ENCODE measurements around the gene SFMBT2.

The SFMBT2 gene

GRCh38 chr10:7119325-7120015, 291.4 kb downstream of the SFMBT2 start:
- peaks cover 30% of the 10 kb centered on the region for H3K27me3 ChIP-seq (ENCODE audit: low read depth, low read length)
- no peaks in the 10 kb centered on the region for H4K20me1 ChIP-seq (ENCODE audit: insufficient read depth, low read length)
- H3K4me2 ChIP-seq (ENCODE audit: low read length), result no peak overlapping the region
- no peak for TF ChIP-seq CTCF (IDR thresholded peaks at IDR 0.05; ENCODE audit: low read depth, low read length)
- TF ChIP-seq EZH2phosphoT487 (IDR thresholded peaks at IDR 0.05; ENCODE audit: low read depth), result no peak
- H3K27ac ChIP-seq (ENCODE audit: low read length), result no peak overlapping the region
- H3K79me2 ChIP-seq (ENCODE audit: low read length), result no peaks in the 10 kb centered on the region
- H3K36me3 ChIP-seq (replicated peaks; ENCODE audit: low read depth, low read length), result no peaks in the 10 kb centered on the region
- no peak overlapping the region for H3K4me3 ChIP-seq (ENCODE audit: low read length)
- peaks cover 6% of the 10 kb centered on the region; the same call in 1 of the 2 replicates for H3K4me1 ChIP-seq (ENCODE audit: low read length)
- H2AFZ ChIP-seq (ENCODE audit: low read depth, low read length), result no peak overlapping the region
- H3K9ac ChIP-seq (ENCODE audit: low read length), result no peak overlapping the region
- H3K9me3 ChIP-seq (ENCODE audit: insufficient read depth, low read length), result no peaks in the 10 kb centered on the region

- no peak for TF ChIP-seq EZH2phosphoT487 (IDR thresholded peaks at IDR 0.05; ENCODE audit: low read depth)
- TF ChIP-seq CTCF (IDR thresholded peaks at IDR 0.05; ENCODE audit: low read depth, low read length), result no peak
- H3K27me3 ChIP-seq (ENCODE audit: low read depth, low read length), result peaks cover 16% of the 10 kb centered on the region
- no peak overlapping the region for H3K27ac ChIP-seq (ENCODE audit: low read length)
- H3K79me2 ChIP-seq (ENCODE audit: low read length), result no peaks in the 10 kb centered on the region
- H3K4me2 ChIP-seq (ENCODE audit: low read length), result no peak overlapping the region
- H4K20me1 ChIP-seq (ENCODE audit: insufficient read depth, low read length), result no peaks in the 10 kb centered on the region
- peaks cover 6% of the 10 kb centered on the region; the same call in 1 of the 2 replicates for H3K4me1 ChIP-seq (ENCODE audit: low read length)
- H3K36me3 ChIP-seq (replicated peaks; ENCODE audit: low read depth, low read length), result no peaks in the 10 kb centered on the region
- H3K9me3 ChIP-seq (ENCODE audit: insufficient read depth, low read length), result no peaks in the 10 kb centered on the region
- no peak overlapping the region for H3K9ac ChIP-seq (ENCODE audit: low read length)
- no peak overlapping the region for H2AFZ ChIP-seq (ENCODE audit: low read depth, low read length)
- no peak overlapping the region for H3K4me3 ChIP-seq (ENCODE audit: low read length)
Measured at GRCh38 chr10:7117806-7118674, 292.8 kb downstream of the SFMBT2 start.

- Histone ChIP-seq H3K9me3 (ENCODE audit: insufficient read depth, low read length) (no peaks in the 10 kb centered on the region), H2AFZ (ENCODE audit: low read depth, low read length) (no peak overlapping the region), H3K79me2 (ENCODE audit: low read length) (no peaks in the 10 kb centered on the region), H4K20me1 (ENCODE audit: insufficient read depth, low read length) (no peaks in the 10 kb centered on the region), H3K27ac (ENCODE audit: low read length) (no peak overlapping the region), H3K9ac (ENCODE audit: low read length) (no peak overlapping the region), H3K4me3 (ENCODE audit: low read length) (no peak overlapping the region), H3K4me1 (ENCODE audit: low read length) (peaks cover 6% of the 10 kb centered on the region; the same call in 1 of the 2 replicates), H3K4me2 (ENCODE audit: low read length) (no peak overlapping the region), H3K27me3 (ENCODE audit: low read depth, low read length) (peaks cover 16% of the 10 kb centered on the region), H3K36me3 (replicated peaks; ENCODE audit: low read depth, low read length) (no peaks in the 10 kb centered on the region)
- no peak for TF ChIP-seq CTCF (IDR thresholded peaks at IDR 0.05; ENCODE audit: low read depth, low read length)
- no peak for TF ChIP-seq EZH2phosphoT487 (IDR thresholded peaks at IDR 0.05; ENCODE audit: low read depth)
Measured at GRCh38 chr10:7117177-7117799, 293.5 kb downstream of the SFMBT2 start.

- Histone ChIP-seq H2AFZ (ENCODE audit: low read depth, low read length) (no peak overlapping the region), H3K79me2 (ENCODE audit: low read length) (no peaks in the 10 kb centered on the region), H3K9ac (ENCODE audit: low read length) (no peak overlapping the region), H3K4me1 (ENCODE audit: low read length) (no peaks in the 10 kb centered on the region), H3K9me3 (ENCODE audit: insufficient read depth, low read length) (no peaks in the 10 kb centered on the region), H3K4me3 (ENCODE audit: low read length) (no peak overlapping the region), H3K27me3 (ENCODE audit: low read depth, low read length) (no peaks in the 10 kb centered on the region), H3K27ac (ENCODE audit: low read length) (no peak overlapping the region), H3K4me2 (ENCODE audit: low read length) (no peak overlapping the region), H3K36me3 (replicated peaks; ENCODE audit: low read depth, low read length) (no peaks in the 10 kb centered on the region), H4K20me1 (ENCODE audit: insufficient read depth, low read length) (no peaks in the 10 kb centered on the region)
- TF ChIP-seq CTCF (IDR thresholded peaks at IDR 0.05; ENCODE audit: low read depth, low read length) (no peak), EZH2phosphoT487 (IDR thresholded peaks at IDR 0.05; ENCODE audit: low read depth) (no peak)
Measured at GRCh38 chr10:7111561-7111960, 299.3 kb downstream of the SFMBT2 start.
